ENCODE results near the gene MLLT6. TPM values are rescaled to one million over a fixed set of nuclear protein-coding genes. Genes with fewer than 3 reads are reported as not detected.
A peak's percentile ranks its signal among the peaks of the same experiment; 100 is the strongest.

The MLLT6 gene
- total RNA-seq, 1 donor from 2014 or later, result 213 TPM

DNA sequence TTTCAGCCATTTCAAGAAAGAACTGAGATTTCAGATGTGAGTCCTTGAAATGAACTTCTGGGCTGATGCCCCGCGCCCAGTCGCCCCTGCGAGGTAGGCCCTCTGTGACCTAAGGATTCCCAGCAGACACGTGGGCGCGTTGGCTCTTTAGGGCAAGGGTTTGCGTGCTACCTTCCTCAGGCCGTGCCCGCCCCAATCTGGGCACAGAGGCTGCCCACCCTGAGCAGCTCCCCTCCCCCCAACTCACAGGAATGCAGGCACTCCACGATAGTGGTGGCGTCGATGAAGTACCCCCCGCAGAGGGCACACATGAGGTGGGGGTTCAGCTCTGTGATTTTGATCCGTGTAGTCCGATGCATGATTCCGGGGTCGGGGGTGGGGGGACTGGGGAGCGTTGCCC lies 35.0 kb downstream of the MLLT6 start:
- intact Hi-C loops (cut with micrococcal nuclease), result no loop called here
- Mint-ChIP-seq H3K27ac (no peak overlapping the region), H3K27me3 (ENCODE audit: low read depth) (peaks cover 2% of the 10 kb centered on the region), H3K4me1 (ENCODE audit: low read depth) (peaks cover 9% of the 10 kb centered on the region), H3K36me3 (ENCODE audit: low read depth) (peaks cover 3% of the 10 kb centered on the region), H3K9me3 (no peaks in the 10 kb centered on the region), H3K4me3 (ENCODE audit: low read depth) (no peak overlapping the region)
- DNase-seq (ENCODE audit: low spot score), result no peak

DNA sequence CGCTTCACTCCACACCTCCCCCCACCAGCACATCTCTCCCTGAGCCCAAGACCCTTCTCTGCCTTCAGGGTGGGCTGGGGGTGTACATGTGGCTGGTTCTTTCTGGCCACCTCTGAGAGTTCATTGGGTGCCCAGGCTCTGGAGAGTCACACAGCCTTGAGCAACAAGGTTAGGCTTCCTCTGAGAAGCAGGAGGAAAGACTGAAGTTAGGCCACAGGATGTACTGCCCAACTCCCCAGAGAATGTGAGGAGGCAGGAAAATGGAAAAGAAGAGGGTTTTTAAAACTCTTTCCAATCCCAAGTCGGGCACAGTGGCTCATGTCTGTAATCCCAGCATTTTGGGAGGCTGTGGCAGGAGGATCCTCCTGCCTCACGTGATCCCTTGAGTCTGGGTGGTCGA lies 35.7 kb downstream of the MLLT6 start:
- DNase-seq (ENCODE audit: low spot score), result no peak
- Mint-ChIP-seq H3K4me1 (ENCODE audit: low read depth) (peaks cover 9% of the 10 kb centered on the region), H3K36me3 (ENCODE audit: low read depth) (no peaks in the 10 kb centered on the region), H3K27me3 (ENCODE audit: low read depth) (peaks cover 2% of the 10 kb centered on the region), H3K27ac (no peak overlapping the region), H3K4me3 (ENCODE audit: low read depth) (no peak overlapping the region), H3K9me3 (no peaks in the 10 kb centered on the region)
- intact Hi-C loops (cut with micrococcal nuclease), result no loop called here

DNA sequence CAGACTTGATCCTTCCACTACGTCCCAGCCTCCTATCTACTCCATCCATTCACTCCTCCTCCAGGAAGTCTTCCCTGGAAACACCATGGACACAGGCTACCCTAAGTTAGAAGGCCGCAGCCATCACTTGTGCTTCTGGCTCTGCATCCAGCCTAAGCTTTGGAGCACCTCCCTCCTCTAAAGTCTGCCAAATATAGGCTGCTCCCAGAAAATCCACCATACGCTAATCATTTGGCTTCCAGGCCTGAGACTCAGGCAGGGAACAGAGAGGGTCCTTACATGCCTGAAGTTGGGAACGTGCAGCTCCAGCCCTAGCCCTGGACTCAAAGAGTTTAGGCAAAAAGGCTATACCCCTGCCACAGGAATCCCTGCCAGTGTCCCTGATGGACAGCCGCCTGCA lies 36.4 kb downstream of the MLLT6 start:
- H3K27ac Mint-ChIP-seq, result no peak overlapping the region
- no peaks in the 10 kb centered on the region for H3K9me3 Mint-ChIP-seq
- H3K36me3 Mint-ChIP-seq (ENCODE audit: low read depth), result no peaks in the 10 kb centered on the region
- peaks cover 8% of the 10 kb centered on the region for H3K27me3 Mint-ChIP-seq (ENCODE audit: low read depth)
- H3K4me3 Mint-ChIP-seq (ENCODE audit: low read depth), result no peak overlapping the region
- intact Hi-C loops (cut with micrococcal nuclease), result no loop called here
- DNase-seq (ENCODE audit: low spot score), result no peak
- H3K4me1 Mint-ChIP-seq (ENCODE audit: low read depth), result peaks cover 15% of the 10 kb centered on the region

DNA sequence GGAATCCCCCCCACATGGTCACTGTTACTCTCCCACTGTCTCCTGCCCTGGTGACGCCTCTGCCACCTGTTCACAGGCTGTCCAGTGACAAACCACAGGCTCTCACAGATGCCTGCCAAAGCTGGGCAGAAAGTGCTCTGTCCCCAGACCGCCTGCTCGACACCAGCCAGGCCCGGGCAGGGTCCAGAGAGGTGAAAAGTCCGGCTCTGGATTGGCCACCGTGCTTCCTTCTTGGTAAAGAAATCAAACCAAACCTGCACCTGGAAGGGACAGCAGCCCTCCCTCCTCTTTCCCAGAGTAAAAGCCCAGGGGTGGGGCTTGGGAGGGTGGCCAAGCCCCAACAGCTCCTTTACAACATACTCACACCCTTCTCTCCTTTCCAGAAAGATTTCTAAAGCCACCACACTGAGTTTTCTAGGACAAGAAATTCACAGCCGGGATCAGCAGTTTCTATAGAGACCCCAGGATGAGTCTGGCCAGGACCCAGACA lies 36.9 kb downstream of the MLLT6 start:
- intact Hi-C loops (cut with micrococcal nuclease), result no loop called here
- no peak overlapping the region for H3K4me3 Mint-ChIP-seq (ENCODE audit: low read depth)

DNA sequence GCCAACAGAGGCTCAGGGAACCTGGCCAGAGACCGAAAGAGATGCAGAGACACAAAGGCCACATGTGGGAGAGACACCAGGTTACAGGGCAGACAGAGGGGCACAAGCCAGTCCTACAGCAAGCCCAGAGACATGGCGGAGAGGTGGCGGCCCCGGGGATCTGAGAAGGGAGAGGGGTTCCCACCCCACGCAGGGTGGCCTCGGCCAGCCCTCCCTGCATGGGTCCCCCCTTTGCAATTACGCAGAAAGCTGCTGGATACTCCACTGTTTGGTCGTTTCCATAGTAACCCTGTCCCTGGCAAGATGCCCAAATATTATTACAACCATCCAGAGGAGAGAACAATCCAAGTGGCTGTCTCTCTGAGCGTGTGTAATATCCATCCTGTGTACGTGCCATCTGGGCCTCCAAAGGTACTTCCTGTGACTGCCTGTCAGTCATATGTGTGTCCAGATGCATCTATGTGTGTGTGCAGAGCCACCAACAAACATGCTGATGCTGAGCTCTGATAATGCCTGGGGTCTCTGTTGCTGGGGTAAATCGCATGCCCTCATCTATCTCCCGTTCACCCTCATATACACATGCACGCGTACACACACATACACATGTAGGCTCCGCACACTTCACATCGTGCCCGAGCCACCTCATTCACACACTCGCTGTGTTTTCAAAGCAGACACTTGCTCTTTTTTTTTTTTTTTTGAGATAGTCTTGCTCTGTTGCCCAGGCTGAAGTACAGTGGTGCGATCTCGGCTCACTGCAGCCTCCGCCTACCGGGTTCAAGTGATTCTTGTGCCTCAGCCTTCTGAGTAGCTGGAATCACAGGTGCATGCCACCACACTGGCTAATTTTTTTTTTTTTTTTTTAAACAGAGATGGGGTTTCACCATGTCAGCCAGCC lies 37.6 kb downstream of the MLLT6 start:
- peaks cover 21% of the 10 kb centered on the region for H3K4me1 Mint-ChIP-seq (ENCODE audit: low read depth)
- H3K27ac Mint-ChIP-seq, result peak overlapping the region; percentile 1
- peaks cover 13% of the 10 kb centered on the region for H3K27me3 Mint-ChIP-seq (ENCODE audit: low read depth)
- no peaks in the 10 kb centered on the region for H3K9me3 Mint-ChIP-seq
- no peak for DNase-seq (ENCODE audit: low spot score)
- H3K36me3 Mint-ChIP-seq (ENCODE audit: low read depth), result no peaks in the 10 kb centered on the region
- no peak overlapping the region for H3K4me3 Mint-ChIP-seq (ENCODE audit: low read depth)
- intact Hi-C loops (cut with micrococcal nuclease), result no loop called here

More for the DNA sequence above, 36.9 kb downstream of the MLLT6 start:
- Mint-ChIP-seq H3K27me3 (ENCODE audit: low read depth) (peaks cover 13% of the 10 kb centered on the region), H3K36me3 (ENCODE audit: low read depth) (no peaks in the 10 kb centered on the region), H3K4me1 (ENCODE audit: low read depth) (peaks cover 21% of the 10 kb centered on the region), H3K9me3 (no peaks in the 10 kb centered on the region), H3K27ac (peak overlapping the region; percentile 1)
- DNase-seq (ENCODE audit: low spot score), result no peak

DNA sequence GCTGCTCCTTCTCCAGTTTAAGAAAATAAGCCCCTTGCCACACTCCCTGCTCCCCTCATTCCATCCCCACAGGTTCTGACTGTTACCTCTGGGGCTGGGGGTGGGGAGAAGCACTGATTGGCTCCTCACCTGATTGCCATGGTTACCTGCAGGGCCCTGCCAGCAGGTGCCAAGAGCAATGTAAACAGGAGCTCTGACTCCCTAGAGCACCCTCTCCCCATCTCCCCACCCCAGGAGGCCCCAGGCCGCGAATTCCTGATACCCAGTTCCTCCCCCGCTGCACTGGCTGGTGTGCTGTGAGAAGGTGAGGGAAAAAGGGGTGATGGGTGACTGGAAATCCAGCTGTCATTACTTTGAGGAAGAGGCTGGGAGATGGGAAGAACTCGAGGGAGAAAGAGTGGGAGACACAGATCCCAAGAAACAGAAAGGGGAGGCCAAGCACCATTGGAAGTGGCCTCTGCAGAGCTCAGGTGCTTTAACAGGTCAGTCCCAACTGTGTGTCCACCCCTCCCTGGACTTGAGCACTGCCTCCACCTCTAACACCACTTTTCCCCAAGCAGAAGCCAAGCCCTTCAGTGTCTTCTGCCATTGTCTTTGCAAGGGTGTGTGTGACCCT lies 38.6 kb downstream of the MLLT6 start:
- intact Hi-C loops (cut with micrococcal nuclease), result no loop called here

DNA sequence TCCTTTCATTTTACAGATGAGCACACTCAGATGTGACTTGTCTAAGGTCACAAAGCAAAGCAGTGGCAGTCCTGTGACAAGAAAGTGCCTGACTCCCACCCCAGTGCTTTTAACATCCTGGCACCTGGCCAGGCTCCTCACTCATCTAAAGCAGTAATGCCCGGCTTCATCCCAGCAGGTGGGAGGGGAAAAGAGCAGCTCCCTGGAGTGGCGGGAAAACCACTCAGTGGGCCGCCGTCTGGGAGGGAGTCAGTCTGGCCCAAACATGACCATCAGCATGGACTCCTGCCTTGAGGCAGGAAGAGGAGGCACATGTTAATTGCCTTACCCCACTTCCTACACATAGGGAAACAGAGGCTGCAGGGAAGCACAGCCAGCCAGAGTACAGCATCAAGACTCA lies 40.5 kb downstream of the MLLT6 start:
- H3K9me3 Mint-ChIP-seq, result no peaks in the 10 kb centered on the region
- intact Hi-C loops (cut with micrococcal nuclease), result no loop called here
- peaks cover 21% of the 10 kb centered on the region for H3K27me3 Mint-ChIP-seq (ENCODE audit: low read depth)
- peaks cover 28% of the 10 kb centered on the region for H3K4me1 Mint-ChIP-seq (ENCODE audit: low read depth)
- peak overlapping the region; percentile 19 for H3K4me3 Mint-ChIP-seq (ENCODE audit: low read depth)
- no peak for DNase-seq (ENCODE audit: low spot score)
- no peak overlapping the region for H3K27ac Mint-ChIP-seq
- no peaks in the 10 kb centered on the region for H3K36me3 Mint-ChIP-seq (ENCODE audit: low read depth)

More for the DNA sequence above, 38.6 kb downstream of the MLLT6 start:
- Mint-ChIP-seq H3K27ac (no peak overlapping the region), H3K4me3 (ENCODE audit: low read depth) (no peak overlapping the region), H3K36me3 (ENCODE audit: low read depth) (no peaks in the 10 kb centered on the region), H3K9me3 (no peaks in the 10 kb centered on the region), H3K27me3 (ENCODE audit: low read depth) (peaks cover 15% of the 10 kb centered on the region), H3K4me1 (ENCODE audit: low read depth) (peaks cover 21% of the 10 kb centered on the region)
- DNase-seq (ENCODE audit: low spot score), result no peak

DNA sequence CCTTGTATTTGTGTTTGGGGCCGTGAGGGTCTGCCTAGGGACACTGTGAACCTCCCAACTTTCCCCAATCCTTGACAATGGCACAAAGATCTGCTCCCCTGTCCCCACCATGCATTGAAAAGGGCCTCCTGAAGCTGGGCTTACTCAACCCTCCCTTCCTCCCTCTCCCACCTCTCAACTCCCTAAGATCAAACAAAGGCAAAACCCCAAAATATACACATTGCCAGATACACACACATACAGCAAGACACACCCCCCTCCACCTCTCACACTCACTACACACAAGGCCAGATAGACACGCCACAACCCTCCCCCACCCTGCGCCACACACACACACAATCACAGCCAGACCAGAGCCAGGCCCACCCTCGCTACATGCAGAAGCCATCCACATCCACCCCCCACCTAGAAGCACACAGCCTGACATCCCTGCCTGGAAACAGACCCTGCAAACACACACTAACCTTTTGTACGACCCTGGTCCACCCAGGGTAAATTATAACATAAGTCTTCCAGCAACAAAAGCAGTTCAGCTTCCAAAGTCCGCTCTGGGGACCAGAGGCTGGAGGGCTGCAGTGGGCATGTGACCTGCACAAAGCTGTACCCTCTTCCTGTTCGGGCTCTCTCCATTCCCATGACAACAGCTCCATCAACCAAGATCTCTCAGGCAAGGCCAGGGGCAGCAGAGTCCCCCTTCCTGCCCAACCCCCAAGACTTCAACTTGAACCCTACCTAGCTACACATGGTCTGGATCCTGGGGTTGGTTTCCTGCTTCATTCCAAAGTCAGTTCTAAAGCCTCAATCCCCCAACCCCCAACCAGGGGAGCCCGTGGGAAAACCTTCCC lies 41.2 kb downstream of the MLLT6 start:
- DNase-seq (ENCODE audit: low spot score), result no peak
- intact Hi-C loops (cut with micrococcal nuclease), result no loop called here

DNA sequence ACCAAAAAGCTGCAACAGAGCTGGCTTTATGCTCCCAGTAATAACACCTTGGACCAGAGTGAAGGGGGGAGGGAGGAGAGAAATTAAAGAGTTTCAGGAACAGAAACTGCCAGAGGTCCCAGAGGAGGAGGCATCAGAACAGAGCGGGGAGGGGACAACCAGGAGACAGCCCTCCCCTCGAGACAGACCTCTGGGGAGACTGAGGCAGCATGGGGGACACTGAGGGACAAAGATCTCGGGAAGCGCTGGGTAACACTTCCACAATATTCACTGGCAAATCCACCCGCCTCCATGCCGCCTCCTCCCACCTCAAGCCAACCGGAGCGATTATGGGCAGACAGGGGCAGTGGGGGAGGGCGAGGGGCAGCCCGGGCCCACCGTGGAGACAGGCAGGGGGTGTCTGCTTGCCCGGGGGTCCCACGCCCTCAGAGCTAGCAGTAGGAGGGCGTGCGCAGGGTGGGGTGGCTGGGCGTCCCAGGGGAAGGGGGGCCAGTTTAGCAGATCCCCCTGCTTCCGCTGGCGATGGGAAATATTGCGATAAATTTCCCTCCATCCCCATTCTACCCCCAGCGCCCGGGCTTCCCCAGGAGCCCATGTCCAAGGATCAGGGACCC lies 41.9 kb downstream of the MLLT6 start:
- intact Hi-C loops (cut with micrococcal nuclease), result no loop called here
- peaks cover 28% of the 10 kb centered on the region for H3K27me3 Mint-ChIP-seq (ENCODE audit: low read depth)
- H3K27ac Mint-ChIP-seq, result no peak overlapping the region
- DNase-seq (ENCODE audit: low spot score), result no peak
- H3K36me3 Mint-ChIP-seq (ENCODE audit: low read depth), result no peaks in the 10 kb centered on the region
- H3K9me3 Mint-ChIP-seq, result no peaks in the 10 kb centered on the region
- peak overlapping the region; percentile 75 for H3K4me3 Mint-ChIP-seq (ENCODE audit: low read depth)
- peaks cover 41% of the 10 kb centered on the region for H3K4me1 Mint-ChIP-seq (ENCODE audit: low read depth)

More for the DNA sequence above, 41.2 kb downstream of the MLLT6 start:
- peak overlapping the region; percentile 75 for H3K4me3 Mint-ChIP-seq (ENCODE audit: low read depth)
- H3K27me3 Mint-ChIP-seq (ENCODE audit: low read depth), result peaks cover 27% of the 10 kb centered on the region
- peaks cover 34% of the 10 kb centered on the region for H3K4me1 Mint-ChIP-seq (ENCODE audit: low read depth)
- no peaks in the 10 kb centered on the region for H3K9me3 Mint-ChIP-seq
- H3K27ac Mint-ChIP-seq, result no peak overlapping the region
- H3K36me3 Mint-ChIP-seq (ENCODE audit: low read depth), result no peaks in the 10 kb centered on the region

DNA sequence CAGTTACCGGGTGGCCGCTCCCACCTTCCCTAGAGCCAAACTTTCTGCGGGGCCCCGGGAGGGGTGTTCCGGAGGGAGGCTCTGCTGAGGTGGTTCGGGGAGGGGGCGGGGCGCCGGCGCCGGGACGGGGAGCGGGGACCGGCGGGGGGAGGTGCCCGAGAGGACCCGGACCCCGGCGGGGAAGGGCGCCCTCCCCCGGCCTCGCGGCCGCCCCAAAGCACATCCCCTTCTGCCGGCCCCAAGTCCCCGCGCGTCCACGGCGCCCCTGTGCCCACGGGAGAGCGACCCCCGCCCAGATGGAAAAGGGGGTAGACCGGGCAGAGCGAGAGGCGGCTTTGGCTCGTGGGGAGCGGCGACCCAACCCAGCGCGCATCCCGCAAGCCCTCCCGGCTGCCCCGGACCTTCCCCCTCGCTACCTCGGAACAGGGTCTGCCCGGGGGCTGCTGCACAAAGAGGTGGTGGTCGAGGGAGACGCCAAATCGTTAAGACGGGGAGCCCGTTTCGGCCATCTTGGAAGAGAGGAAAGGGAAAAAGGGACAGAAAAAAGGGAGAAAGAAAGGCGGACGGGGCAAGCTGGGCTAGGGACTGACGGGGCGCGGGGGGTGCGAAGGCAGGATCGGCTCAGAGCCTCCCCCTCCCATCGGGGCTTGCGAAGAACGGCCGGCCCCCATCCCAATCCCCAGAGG lies 42.5 kb downstream of the MLLT6 start:
- Mint-ChIP-seq H3K36me3 (ENCODE audit: low read depth) (peaks cover 2% of the 10 kb centered on the region), H3K27ac (no peak overlapping the region), H3K27me3 (ENCODE audit: low read depth) (peaks cover 28% of the 10 kb centered on the region), H3K4me3 (ENCODE audit: low read depth) (peak overlapping the region; percentile 80), H3K4me1 (ENCODE audit: low read depth) (peaks cover 39% of the 10 kb centered on the region), H3K9me3 (no peaks in the 10 kb centered on the region)
- DNase-seq (ENCODE audit: low spot score), result no peak
- intact Hi-C loops (cut with micrococcal nuclease), result no loop called here

DNA sequence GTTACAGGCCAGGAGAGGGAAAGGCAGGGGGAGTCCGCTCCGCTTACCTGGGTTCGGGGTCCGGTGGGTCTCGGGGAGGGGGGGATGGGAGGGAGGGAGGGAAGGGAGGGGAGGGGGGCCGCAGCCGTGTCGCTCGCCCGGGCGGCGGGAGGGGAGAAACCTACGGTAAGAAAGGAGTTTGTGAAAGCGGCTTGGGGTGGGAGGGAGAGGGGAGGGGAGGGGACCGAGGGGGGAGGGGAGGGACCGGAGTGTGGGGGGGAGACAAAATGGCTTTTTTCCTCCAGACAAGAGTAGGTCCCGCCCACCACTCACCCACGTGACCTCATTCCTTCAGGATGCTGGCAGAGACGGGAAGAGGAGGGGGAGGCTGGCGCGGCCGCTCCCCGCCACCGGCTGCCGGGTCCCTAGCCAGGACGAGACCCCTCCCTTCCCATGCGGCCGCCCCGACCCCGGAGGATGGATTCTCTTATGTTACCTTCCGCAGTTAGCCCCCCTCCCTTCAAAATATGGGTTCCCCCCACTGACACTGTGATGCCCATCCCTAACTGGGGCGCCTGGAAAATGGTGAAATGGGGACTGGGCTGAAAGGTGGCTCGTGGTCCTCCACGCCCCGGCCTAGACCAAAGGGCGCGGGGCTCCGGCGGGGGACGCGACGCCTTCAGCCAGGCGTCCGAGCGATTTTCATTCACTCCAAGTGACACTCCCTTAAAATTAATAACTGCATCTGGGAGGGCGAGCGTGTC lies 43.2 kb downstream of the MLLT6 start, which contains the start of gene PCGF2:
TSS of gene PCGF2 (minus strand) at position 188 of the 743 bp plus-strand sequence. CDS start 7,934 bp downstream, outside the sequence.
- peaks cover 37% of the 10 kb centered on the region for H3K4me1 Mint-ChIP-seq (ENCODE audit: low read depth)
- H3K27me3 Mint-ChIP-seq (ENCODE audit: low read depth), result peaks cover 28% of the 10 kb centered on the region
- intact Hi-C loops (cut with micrococcal nuclease), result no loop called here
- H3K36me3 Mint-ChIP-seq (ENCODE audit: low read depth), result peaks cover 6% of the 10 kb centered on the region
- H3K9me3 Mint-ChIP-seq, result no peaks in the 10 kb centered on the region
- peak within 1 kb of the TSS; percentile 100 for H3K4me3 Mint-ChIP-seq (ENCODE audit: low read depth)
- no peak within 1 kb of the TSS for H3K27ac Mint-ChIP-seq
- DNase-seq (ENCODE audit: low spot score), result no peak
